A673 (cell line): Measurements from ENCODE around the gene TRIM72.

Experiments
- CTCF ChIP-seq: fragments of 300-800, 200-600 bp; sonication (generic); conservative IDR thresholded peaks from 2 replicates; pipeline ENCODE4 v1.5.1; 2017; ENCODE audit warnings: low read depth, mild to moderate bottlenecking, antibody characterized with exemption, low read length, moderate library complexity, mixed read lengths
- EZH2 ChIP-seq: fragments of 200-600 bp; sonication (generic); IDR thresholded peaks from 2 replicates; pipeline ENCODE4 v1.6.1; 2017; ENCODE audit warnings: borderline replicate concordance, low read depth, mild to moderate bottlenecking, mixed read lengths, antibody characterized with exemption, low read length; ENCODE audit not compliant: poor library complexity, severe bottlenecking

GRCh38 chr16:31192856-31193642, 20.9 kb upstream of the TRIM72 start:
- TF ChIP-seq CTCF (no peak), EZH2 (no peak)
